H9 (cell line): ENCODE data around the gene INSR. TPM values are rescaled to one million over a fixed set of nuclear protein-coding genes. Genes with fewer than 3 reads are reported as not detected.

Source experiments
- DNase-seq: peaks from one replicate; pipeline ENCODE4 v3.0.0-alpha.2; 2017
- H2AFZ ChIP-seq: one replicate; pipeline ENCODE4 v1.6.1; 2013; ENCODE audit warnings: mild to moderate bottlenecking, low read length, control low read depth, moderate library complexity
- H2AK5ac ChIP-seq: 2 replicates; pipeline ENCODE4 v1.6.1; 2013; ENCODE audit warnings: low read length, control low read depth, mixed read lengths; ENCODE audit not compliant: insufficient read length
- H2BK120ac ChIP-seq: one replicate; pipeline ENCODE4 v1.6.1; 2013; ENCODE audit warnings: low read depth, mild to moderate bottlenecking, low read length, control low read depth, inconsistent platforms; ENCODE audit not compliant: poor library complexity, severe bottlenecking
- H2BK12ac ChIP-seq: 2 replicates; pipeline ENCODE4 v1.6.1; 2013; ENCODE audit warnings: low read length, control low read depth, mixed read lengths, low read depth; ENCODE audit not compliant: insufficient read length
- H2BK15ac ChIP-seq: 2 replicates; pipeline ENCODE4 v1.6.1; 2013; ENCODE audit warnings: low read depth, low read length, control low read depth
- H2BK20ac ChIP-seq: one replicate; pipeline ENCODE4 v1.6.1; 2013; ENCODE audit warnings: low read depth, mild to moderate bottlenecking, low read length, control low read depth, inconsistent platforms; ENCODE audit not compliant: poor library complexity, severe bottlenecking
- H2BK5ac ChIP-seq: 2 replicates; pipeline ENCODE4 v1.6.1; 2013; ENCODE audit warnings: low read length, control low read depth, mixed read lengths; ENCODE audit not compliant: insufficient read length
- H3K14ac ChIP-seq: 2 replicates; pipeline ENCODE4 v1.6.1; 2013; ENCODE audit warnings: low read length, control low read depth; ENCODE audit not compliant: insufficient read depth
- H3K18ac ChIP-seq: 2 replicates; pipeline ENCODE4 v1.6.1; 2013; ENCODE audit warnings: low read depth, mild to moderate bottlenecking, mixed read lengths, low read length, control low read depth; ENCODE audit not compliant: insufficient read length
- H3K23ac ChIP-seq: 2 replicates; pipeline ENCODE4 v1.6.1; 2013; ENCODE audit warnings: low read length, control low read depth, mixed read lengths, low read depth; ENCODE audit not compliant: insufficient read length
- H3K23me2 ChIP-seq: 2 replicates; pipeline ENCODE4 v1.6.1; 2013; ENCODE audit warnings: low read depth, mild to moderate bottlenecking, mixed read lengths, low read length, control low read depth; ENCODE audit not compliant: insufficient read length, poor library complexity, severe bottlenecking
- H3K27ac ChIP-seq: 2 replicates; pipeline ENCODE4 v1.5.1; 2013; ENCODE audit warnings: low read length, control low read depth, mixed read lengths, low read depth; ENCODE audit not compliant: insufficient read length
- H3K27me3 ChIP-seq: 2 replicates; pipeline ENCODE4 v1.6.1; 2013; ENCODE audit warnings: low read length, control low read depth, inconsistent platforms; ENCODE audit not compliant: insufficient read depth
- H3K4ac ChIP-seq: 2 replicates; pipeline ENCODE4 v1.6.1; 2013; ENCODE audit warnings: low read depth, mild to moderate bottlenecking, control low read depth, inconsistent platforms, low read length, moderate library complexity
- H3K4me1 ChIP-seq: 2 replicates; pipeline ENCODE4 v1.6.1; 2013; ENCODE audit warnings: low read length, control low read depth, inconsistent platforms; ENCODE audit not compliant: insufficient read depth
- H3K4me2 ChIP-seq: 2 replicates; pipeline ENCODE4 v1.6.1; 2013; ENCODE audit warnings: low read length, control low read depth, mixed read lengths; ENCODE audit not compliant: insufficient read length, insufficient read depth
- H3K56ac ChIP-seq: 2 replicates; pipeline ENCODE4 v1.6.1; 2013; ENCODE audit warnings: low read depth, mild to moderate bottlenecking, mixed read lengths, low read length, control low read depth; ENCODE audit not compliant: insufficient read length
- H3K79me1 ChIP-seq: 2 replicates; pipeline ENCODE4 v1.6.1; 2013; ENCODE audit warnings: low read depth, mild to moderate bottlenecking, moderate library complexity, low read length, control low read depth, inconsistent platforms; ENCODE audit not compliant: insufficient read depth, poor library complexity, severe bottlenecking
- H3K79me2 ChIP-seq: 2 replicates; pipeline ENCODE4 v1.6.1; 2013; ENCODE audit warnings: low read length, control low read depth, inconsistent platforms; ENCODE audit not compliant: insufficient read depth
- H3K9ac ChIP-seq: 2 replicates; pipeline ENCODE4 v1.6.1; 2013; ENCODE audit warnings: low read length, control low read depth, mixed read lengths; ENCODE audit not compliant: insufficient read length; ENCODE audit errors: extremely low read depth
- H3K9me3 ChIP-seq: one replicate; pipeline ENCODE4 v1.6.1; 2013; ENCODE audit warnings: low read depth, low read length, inconsistent platforms; ENCODE audit not compliant: control insufficient read depth
- H3T11ph ChIP-seq: one replicate; pipeline ENCODE4 v1.6.1; 2013; ENCODE audit warnings: mild to moderate bottlenecking, low read length, control low read depth, inconsistent platforms
- H4K20me1 ChIP-seq: one replicate; pipeline ENCODE4 v1.6.1; 2013; ENCODE audit not compliant: control insufficient read depth, insufficient read length, insufficient read depth
- H4K5ac ChIP-seq: 2 replicates; pipeline ENCODE4 v1.6.1; 2013; ENCODE audit warnings: low read depth, mild to moderate bottlenecking, mixed read lengths, low read length, control low read depth; ENCODE audit not compliant: insufficient read length
- H4K8ac ChIP-seq: replicated peaks from 2 replicates; pipeline ENCODE4 v1.6.1; 2013; ENCODE audit warnings: low read length, control low read depth, mixed read lengths, low read depth; ENCODE audit not compliant: insufficient read length
- H4K91ac ChIP-seq: 2 replicates; pipeline ENCODE4 v1.6.1; 2013; ENCODE audit warnings: low read depth, mild to moderate bottlenecking, moderate library complexity, mixed read lengths, low read length, control low read depth; ENCODE audit not compliant: insufficient read length
- H3K27ac Mint-ChIP-seq, 3 experiments: 2 replicates in 2 of 3; 3 replicates in 1 of 3; pipeline ENCODE4 v1.8.0; 2020 to 2021; ENCODE audit warnings: mixed read lengths in 3 of 3, mild to moderate bottlenecking in 1 of 3, moderate library complexity in 1 of 3
- H3K27me3 Mint-ChIP-seq: 2 replicates; pipeline ENCODE4 v1.8.0; 2021; ENCODE audit warnings: low read depth, mild to moderate bottlenecking, moderate library complexity, mixed read lengths
- H3K36me3 Mint-ChIP-seq, 3 experiments: 2 replicates in 2 of 3; 3 replicates in 1 of 3; pipeline ENCODE4 v1.8.0; 2020 to 2021; ENCODE audit warnings: low read depth in 3 of 3, mixed read lengths in 3 of 3; ENCODE audit not compliant: insufficient read depth in 1 of 3
- H3K4me1 Mint-ChIP-seq, 2 experiments: 2 replicates each; pipeline ENCODE4 v1.8.0; 2020; ENCODE audit warnings: mixed read lengths in 2 of 2
- H3K4me3 Mint-ChIP-seq, 2 experiments: 2 replicates in 1 of 2; 3 replicates in 1 of 2; pipeline ENCODE4 v1.8.0; 2020 to 2021; ENCODE audit warnings: mild to moderate bottlenecking in 2 of 2, mixed read lengths in 2 of 2, moderate library complexity in 1 of 2
- H3K9me3 Mint-ChIP-seq, 2 experiments: 2 replicates in 1 of 2; 3 replicates in 1 of 2; pipeline ENCODE4 v1.8.0; 2020; ENCODE audit warnings: mild to moderate bottlenecking in 2 of 2, mixed read lengths in 2 of 2, moderate library complexity in 1 of 2
- total RNA-seq: library from RNA; stranded (reverse); gene quantifications from 2 replicates; pipeline ENCODE4 v1.2.1, GENCODE V29; 2021
- TF ChIP-seq, protein P1 (sequence below): fragments of 200-600 bp; sonication (generic); conservative IDR thresholded peaks from 3 replicates; pipeline ENCODE4 v1.8.0; 2021; ENCODE audit warnings: antibody characterized with exemption, mild to moderate bottlenecking

Gene INSR
- total RNA-seq, 1 experiment from 2014 or later = 39.8 TPM

DNA sequence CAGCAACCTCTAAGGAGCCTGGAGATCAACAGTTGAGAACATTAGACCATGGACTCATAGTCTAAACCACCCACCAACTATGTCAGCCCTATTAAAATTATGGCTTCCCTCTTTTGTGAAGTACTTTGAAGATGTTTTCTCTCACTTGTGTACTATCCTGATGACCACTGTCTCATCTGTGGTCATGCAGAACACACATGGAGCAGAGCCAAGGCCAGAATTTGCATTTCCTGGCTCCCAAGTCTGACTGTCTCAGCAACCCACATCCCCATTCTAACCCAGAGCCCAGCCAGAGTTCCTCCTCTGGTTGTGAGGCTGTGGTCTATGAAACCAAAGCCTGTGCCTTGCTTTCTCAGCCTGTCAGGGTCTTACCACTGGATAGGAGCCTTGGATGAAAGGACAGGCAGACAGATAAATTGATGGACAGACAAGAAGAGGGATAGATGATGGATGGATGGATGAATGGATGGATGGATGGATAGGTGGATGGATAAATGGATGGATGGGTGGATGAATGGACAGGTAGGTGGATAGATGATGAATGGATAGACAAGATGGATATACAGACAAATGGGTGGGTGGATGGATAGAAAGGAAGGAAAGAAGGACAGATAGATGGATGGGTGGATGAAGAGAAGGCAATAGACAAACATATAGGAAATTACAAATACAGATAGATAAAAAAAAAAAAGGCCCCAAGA, 189.3 kb downstream of the INSR start:
- Histone ChIP-seq H2BK12ac (no peak overlapping the region), H4K91ac (no peak overlapping the region), H4K8ac (no peak overlapping the region), H2AFZ (no peak overlapping the region), H3K9ac (no peak overlapping the region), H3K27me3 (no peaks in the 10 kb centered on the region), H3K4me2 (no peak overlapping the region), H2BK5ac (no peak overlapping the region), H3K4me1 (no peaks in the 10 kb centered on the region), H3K79me1 (no peaks in the 10 kb centered on the region), H3K23ac (no peak overlapping the region), H3K23me2 (no peaks in the 10 kb centered on the region), H2BK15ac (no peak overlapping the region), H3K9me3 (no peaks in the 10 kb centered on the region), H2BK120ac (no peak overlapping the region), H3K27ac (no peak overlapping the region), H2AK5ac (no peak overlapping the region), H3K14ac (no peak overlapping the region), H4K5ac (no peak overlapping the region), H3K79me2 (no peaks in the 10 kb centered on the region), H3K56ac (no peak overlapping the region), H4K20me1 (no peaks in the 10 kb centered on the region), H3T11ph (no peak overlapping the region), H3K18ac (no peak overlapping the region), H3K4ac (no peak overlapping the region), H2BK20ac (no peak overlapping the region)
- Mint-ChIP-seq H3K4me3 (no peak overlapping the region), H3K36me3 (no peaks in the 10 kb centered on the region), H3K27me3 (peaks cover 3% of the 10 kb centered on the region; the same call in 1 of the 2 replicates), H3K4me1 (peaks cover 5 to 6% of the 10 kb centered on the region in 2 experiments), H3K27ac (no peak overlapping the region), H3K9me3 (peaks cover 3% of the 10 kb centered on the region in 2 experiments; a peak in 3 of 5 replicates)
- TF ChIP-seq, protein P1, sequence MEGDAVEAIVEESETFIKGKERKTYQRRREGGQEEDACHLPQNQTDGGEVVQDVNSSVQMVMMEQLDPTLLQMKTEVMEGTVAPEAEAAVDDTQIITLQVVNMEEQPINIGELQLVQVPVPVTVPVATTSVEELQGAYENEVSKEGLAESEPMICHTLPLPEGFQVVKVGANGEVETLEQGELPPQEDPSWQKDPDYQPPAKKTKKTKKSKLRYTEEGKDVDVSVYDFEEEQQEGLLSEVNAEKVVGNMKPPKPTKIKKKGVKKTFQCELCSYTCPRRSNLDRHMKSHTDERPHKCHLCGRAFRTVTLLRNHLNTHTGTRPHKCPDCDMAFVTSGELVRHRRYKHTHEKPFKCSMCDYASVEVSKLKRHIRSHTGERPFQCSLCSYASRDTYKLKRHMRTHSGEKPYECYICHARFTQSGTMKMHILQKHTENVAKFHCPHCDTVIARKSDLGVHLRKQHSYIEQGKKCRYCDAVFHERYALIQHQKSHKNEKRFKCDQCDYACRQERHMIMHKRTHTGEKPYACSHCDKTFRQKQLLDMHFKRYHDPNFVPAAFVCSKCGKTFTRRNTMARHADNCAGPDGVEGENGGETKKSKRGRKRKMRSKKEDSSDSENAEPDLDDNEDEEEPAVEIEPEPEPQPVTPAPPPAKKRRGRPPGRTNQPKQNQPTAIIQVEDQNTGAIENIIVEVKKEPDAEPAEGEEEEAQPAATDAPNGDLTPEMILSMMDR = no peak
- no peak for DNase-seq
